ENCODE data around the gene IMMP2L. TPM values are rescaled to one million over a fixed set of nuclear protein-coding genes. Genes with fewer than 3 reads are reported as not detected.
"Not testable (repeated sequence)": the region's sequence is repeated elsewhere in the genome, so short reads cannot be mapped to it uniquely, and the experiment has no call there.

The IMMP2L gene
- total RNA-seq, 1 donor = 19.9 TPM

DNA sequence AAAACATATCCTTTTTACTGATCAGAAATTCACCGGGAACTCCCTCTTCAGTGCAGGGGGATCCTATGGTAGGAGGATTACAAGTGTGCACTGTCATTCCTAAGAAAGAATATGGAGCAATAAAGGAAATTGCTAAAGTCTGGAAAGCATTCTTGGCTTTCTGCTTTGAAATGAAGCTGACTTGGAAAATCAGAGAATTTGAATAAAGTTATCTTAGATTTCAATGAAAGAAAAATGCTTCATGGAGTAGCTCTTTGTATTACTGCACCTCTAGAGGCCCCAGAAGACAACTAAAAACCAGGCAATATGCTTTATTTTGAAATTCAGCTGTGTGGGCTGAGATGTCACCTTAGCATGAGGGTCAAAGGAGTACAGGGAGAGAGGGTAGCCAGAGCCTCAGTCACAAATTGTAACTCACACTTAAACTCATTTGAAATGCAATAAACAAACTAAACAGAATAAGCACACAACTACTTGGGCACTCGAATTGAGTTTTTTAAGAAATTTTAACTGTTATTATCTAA lies 102.5 kb downstream of the IMMP2L start:
- no peak overlapping the region for H3K27ac ChIP-seq (ENCODE audit: low read depth, low read length)
- no peaks in the 10 kb centered on the region for H3K4me1 ChIP-seq (ENCODE audit: insufficient read depth, low read length)
- no peak for DNase-seq (ENCODE audit: insufficient read length, low spot score, missing footprints)
- H4K20me1 ChIP-seq (ENCODE audit: insufficient read depth, low read length) = no peaks in the 10 kb centered on the region
- no peaks in the 10 kb centered on the region for H3K9me3 ChIP-seq (ENCODE audit: low read depth, low read length)
- no peak overlapping the region for H2AFZ ChIP-seq (ENCODE audit: low read length)
- no peak overlapping the region for H3K4me3 ChIP-seq (ENCODE audit: insufficient read depth, low read length)
- H3K36me3 ChIP-seq (ENCODE audit: insufficient read depth, low read length) = no peaks in the 10 kb centered on the region
- H3K27me3 ChIP-seq (ENCODE audit: insufficient read depth, low read length) = no peaks in the 10 kb centered on the region
- no peaks in the 10 kb centered on the region for H3K79me2 ChIP-seq (ENCODE audit: insufficient read depth, low read length)
- TF ChIP-seq, protein P1, sequence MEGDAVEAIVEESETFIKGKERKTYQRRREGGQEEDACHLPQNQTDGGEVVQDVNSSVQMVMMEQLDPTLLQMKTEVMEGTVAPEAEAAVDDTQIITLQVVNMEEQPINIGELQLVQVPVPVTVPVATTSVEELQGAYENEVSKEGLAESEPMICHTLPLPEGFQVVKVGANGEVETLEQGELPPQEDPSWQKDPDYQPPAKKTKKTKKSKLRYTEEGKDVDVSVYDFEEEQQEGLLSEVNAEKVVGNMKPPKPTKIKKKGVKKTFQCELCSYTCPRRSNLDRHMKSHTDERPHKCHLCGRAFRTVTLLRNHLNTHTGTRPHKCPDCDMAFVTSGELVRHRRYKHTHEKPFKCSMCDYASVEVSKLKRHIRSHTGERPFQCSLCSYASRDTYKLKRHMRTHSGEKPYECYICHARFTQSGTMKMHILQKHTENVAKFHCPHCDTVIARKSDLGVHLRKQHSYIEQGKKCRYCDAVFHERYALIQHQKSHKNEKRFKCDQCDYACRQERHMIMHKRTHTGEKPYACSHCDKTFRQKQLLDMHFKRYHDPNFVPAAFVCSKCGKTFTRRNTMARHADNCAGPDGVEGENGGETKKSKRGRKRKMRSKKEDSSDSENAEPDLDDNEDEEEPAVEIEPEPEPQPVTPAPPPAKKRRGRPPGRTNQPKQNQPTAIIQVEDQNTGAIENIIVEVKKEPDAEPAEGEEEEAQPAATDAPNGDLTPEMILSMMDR (IDR thresholded peaks at IDR 0.05; ENCODE audit: extremely low read depth, low read depth, low read length) = no peak
- no peak overlapping the region for H3K4me2 ChIP-seq (ENCODE audit: insufficient read depth, low read length)

DNA sequence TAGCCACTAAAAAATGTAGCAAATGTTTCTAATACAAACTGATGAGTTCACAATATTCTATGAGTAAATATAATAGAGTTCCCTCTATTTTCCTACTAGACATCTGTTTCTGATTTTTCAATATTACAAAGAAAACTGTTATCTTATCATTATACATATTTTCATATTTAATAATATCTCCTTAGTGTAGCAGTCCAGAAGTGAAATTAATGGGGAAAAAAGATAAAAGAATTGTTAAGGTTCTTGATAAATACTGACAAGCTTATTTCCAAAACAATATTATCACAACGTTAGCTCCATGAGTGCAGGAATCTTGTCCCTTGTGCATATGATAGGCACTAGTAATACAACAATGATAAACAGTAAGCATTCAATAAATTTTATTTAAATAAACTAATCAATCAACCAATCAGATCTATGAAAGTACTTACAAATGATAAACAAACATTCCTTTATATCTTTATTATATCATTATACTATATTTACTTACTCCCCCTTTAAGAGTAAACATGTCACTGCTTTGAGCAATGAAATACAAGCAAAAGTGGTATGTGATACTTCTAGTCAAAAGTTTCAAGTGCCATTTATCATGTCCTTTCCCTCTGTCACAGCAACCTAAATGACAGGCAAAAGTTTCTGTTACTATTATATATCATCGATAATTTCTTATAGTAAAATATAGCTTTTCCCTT lies 103.1 kb downstream of the IMMP2L start:
- no peaks in the 10 kb centered on the region for H3K4me1 ChIP-seq (ENCODE audit: insufficient read depth, low read length)
- no peak overlapping the region for H2AFZ ChIP-seq (ENCODE audit: low read length)
- H4K20me1 ChIP-seq (ENCODE audit: insufficient read depth, low read length) = no peaks in the 10 kb centered on the region
- H3K36me3 ChIP-seq (ENCODE audit: insufficient read depth, low read length) = no peaks in the 10 kb centered on the region
- TF ChIP-seq, protein P1 (IDR thresholded peaks at IDR 0.05; ENCODE audit: extremely low read depth, low read depth, low read length) = no peak
- no peak for DNase-seq (ENCODE audit: insufficient read length, low spot score, missing footprints)
- no peak overlapping the region for H3K4me3 ChIP-seq (ENCODE audit: insufficient read depth, low read length)
- no peaks in the 10 kb centered on the region for H3K9me3 ChIP-seq (ENCODE audit: low read depth, low read length)
- no peak overlapping the region for H3K27ac ChIP-seq (ENCODE audit: low read depth, low read length)
- H3K27me3 ChIP-seq (ENCODE audit: insufficient read depth, low read length) = no peaks in the 10 kb centered on the region
- H3K79me2 ChIP-seq (ENCODE audit: insufficient read depth, low read length) = no peaks in the 10 kb centered on the region
- no peak overlapping the region for H3K4me2 ChIP-seq (ENCODE audit: insufficient read depth, low read length)

DNA sequence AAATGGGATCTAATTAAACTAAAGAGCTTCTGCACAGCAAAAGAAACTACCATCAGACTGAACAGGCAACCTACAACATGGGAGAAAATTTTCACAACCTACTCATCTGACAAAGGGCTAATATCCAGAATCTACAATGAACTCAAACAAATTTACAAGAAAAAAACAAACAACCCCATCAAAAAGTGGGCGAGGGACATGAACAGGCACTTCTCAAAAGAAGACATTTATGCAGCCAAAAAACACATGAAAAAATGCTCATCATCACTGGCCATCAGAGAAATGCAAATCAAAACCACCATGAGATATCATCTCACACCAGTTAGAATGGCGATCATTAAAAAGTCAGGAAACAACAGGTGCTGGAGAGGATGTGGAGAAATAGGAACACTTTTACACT lies 111.6 kb downstream of the IMMP2L start:
- not testable (repeated sequence) for DNase-seq (ENCODE audit: insufficient read length, low spot score, missing footprints); H3K27me3 ChIP-seq (ENCODE audit: insufficient read depth, low read length); H4K20me1 ChIP-seq (ENCODE audit: insufficient read depth, low read length); H3K4me1 ChIP-seq (ENCODE audit: insufficient read depth, low read length); H3K27ac ChIP-seq (ENCODE audit: low read depth, low read length); H3K79me2 ChIP-seq (ENCODE audit: insufficient read depth, low read length); H3K4me2 ChIP-seq (ENCODE audit: insufficient read depth, low read length); H2AFZ ChIP-seq (ENCODE audit: low read length); H3K36me3 ChIP-seq (ENCODE audit: insufficient read depth, low read length); H3K9me3 ChIP-seq (ENCODE audit: low read depth, low read length); H3K4me3 ChIP-seq (ENCODE audit: insufficient read depth, low read length)

DNA sequence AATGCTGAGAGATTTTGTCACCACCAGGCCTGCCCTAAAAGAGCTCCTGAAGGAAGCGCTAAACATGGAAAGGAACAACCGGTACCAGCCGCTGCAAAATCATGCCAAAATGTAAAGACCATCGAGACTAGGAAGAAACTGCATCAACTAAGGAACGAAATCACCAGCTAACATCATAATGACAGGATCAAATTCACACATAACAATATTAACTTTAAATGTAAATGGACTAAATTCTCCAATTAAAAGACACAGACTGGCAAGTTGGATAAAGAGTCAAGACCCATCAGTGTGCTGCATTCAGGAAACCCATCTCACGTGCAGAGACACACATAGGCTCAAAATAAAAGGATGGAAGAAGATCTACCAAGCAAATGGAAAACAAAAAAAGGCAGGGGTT lies 114.8 kb downstream of the IMMP2L start:
- not testable (repeated sequence) for H3K36me3 ChIP-seq (ENCODE audit: insufficient read depth, low read length); H2AFZ ChIP-seq (ENCODE audit: low read length); DNase-seq (ENCODE audit: insufficient read length, low spot score, missing footprints); H3K27me3 ChIP-seq (ENCODE audit: insufficient read depth, low read length); H3K4me3 ChIP-seq (ENCODE audit: insufficient read depth, low read length); H4K20me1 ChIP-seq (ENCODE audit: insufficient read depth, low read length); H3K27ac ChIP-seq (ENCODE audit: low read depth, low read length); H3K79me2 ChIP-seq (ENCODE audit: insufficient read depth, low read length); H3K4me2 ChIP-seq (ENCODE audit: insufficient read depth, low read length); H3K4me1 ChIP-seq (ENCODE audit: insufficient read depth, low read length); H3K9me3 ChIP-seq (ENCODE audit: low read depth, low read length)

DNA sequence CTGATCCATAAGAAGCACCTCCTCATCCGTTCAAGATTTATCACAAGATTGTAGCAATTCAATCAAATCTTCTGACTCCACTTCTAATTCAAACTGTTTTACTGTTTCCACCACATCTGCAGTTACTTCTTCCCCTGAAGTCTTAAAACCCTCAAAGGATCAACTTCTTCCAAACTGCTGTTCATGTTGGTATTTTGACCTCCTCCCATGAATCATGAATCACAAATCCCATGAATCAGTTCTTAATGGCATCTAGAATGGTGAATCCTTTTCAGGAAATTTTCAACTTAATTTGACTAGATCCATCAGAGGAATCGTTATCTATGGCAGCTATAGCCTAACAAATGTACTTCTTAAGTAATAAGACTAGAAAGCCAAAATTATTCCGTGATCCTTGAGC lies 122.3 kb downstream of the IMMP2L start:
- DNase-seq (ENCODE audit: insufficient read length, low spot score, missing footprints) = no peak
- Histone ChIP-seq H4K20me1 (ENCODE audit: insufficient read depth, low read length) (no peaks in the 10 kb centered on the region), H3K9me3 (ENCODE audit: low read depth, low read length) (no peaks in the 10 kb centered on the region), H3K79me2 (ENCODE audit: insufficient read depth, low read length) (no peaks in the 10 kb centered on the region), H3K4me1 (ENCODE audit: insufficient read depth, low read length) (peaks cover 25% of the 10 kb centered on the region), H3K4me2 (ENCODE audit: insufficient read depth, low read length) (no peak overlapping the region), H2AFZ (ENCODE audit: low read length) (no peak overlapping the region), H3K27me3 (ENCODE audit: insufficient read depth, low read length) (no peaks in the 10 kb centered on the region), H3K27ac (ENCODE audit: low read depth, low read length) (peak overlapping the region; percentile 66), H3K36me3 (ENCODE audit: insufficient read depth, low read length) (no peaks in the 10 kb centered on the region), H3K4me3 (ENCODE audit: insufficient read depth, low read length) (no peak overlapping the region)
- TF ChIP-seq, protein P1 (IDR thresholded peaks at IDR 0.05; ENCODE audit: extremely low read depth, low read depth, low read length) = no peak

Measured in osteoblast (primary cell).